Measurements from ENCODE around the gene DMXL1. TPM values are rescaled to one million over a fixed set of nuclear protein-coding genes. Genes with fewer than 3 reads are reported as not detected.

DMXL1 gene
- total and polyA plus RNA-seq, 4 donors: 8.8 to 125 (median 27.0) TPM

- WGBS, 2 donors: 92 to 99% methylated on average over 2 of the region's 2 CpGs
- Histone ChIP-seq H3K4me3 (no peak overlapping the region), H3K4me1 (ENCODE audit: control insufficient read depth in 5 of 5, insufficient read depth in 5 of 5, low read length in 5 of 5) (no peaks in the 10 kb centered on the region), H3K9ac (ENCODE audit: insufficient read depth in 1 of 2, low read length in 2 of 2) (no peak overlapping the region), H3K27ac (ENCODE audit: low read depth in 1 of 2, low read length in 1 of 2) (no peak overlapping the region), H3K9me3 (ENCODE audit: control insufficient read depth in 4 of 4, insufficient read depth in 3 of 4, low read length in 3 of 4) (no peaks in the 10 kb centered on the region), H3K27me3 (ENCODE audit: control insufficient read depth in 3 of 3, insufficient read depth in 3 of 3, low read length in 2 of 3) (no peaks in the 10 kb centered on the region), H3K36me3 (ENCODE audit: control insufficient read depth in 4 of 4, insufficient read depth in 4 of 4, low read length in 4 of 4) (no peaks in the 10 kb centered on the region)
- ATAC-seq (ENCODE audit: insufficient read depth, low FRiP score) (no peak), DNase-seq (no peak)
- TF ChIP-seq CTCF (IDR thresholded peaks at IDR 0.05; ENCODE audit: control extremely low read depth, extremely low read depth): no peak
Measured at GRCh38 chr5:119054101-119054500, 16.8 kb upstream of the DMXL1 start.

- ATAC-seq (ENCODE audit: insufficient read depth, low FRiP score) (no peak), DNase-seq (no peak)
- H3K27ac ChIP-seq (ENCODE audit: low read depth in 1 of 2, low read length in 1 of 2): no peak overlapping the region
- H3K4me1 ChIP-seq (ENCODE audit: control insufficient read depth in 5 of 5, insufficient read depth in 5 of 5, low read length in 5 of 5): no peaks in the 10 kb centered on the region
- no peaks in the 10 kb centered on the region for H3K9me3 ChIP-seq (ENCODE audit: control insufficient read depth in 4 of 4, insufficient read depth in 3 of 4, low read length in 3 of 4)
- no peak overlapping the region for H3K4me3 ChIP-seq
- 52 to 62% methylated on average over 2 of the region's 2 CpGs for WGBS, 2 donors
- TF ChIP-seq CTCF (IDR thresholded peaks at IDR 0.05; ENCODE audit: control extremely low read depth, extremely low read depth): no peak
- H3K27me3 ChIP-seq (ENCODE audit: control insufficient read depth in 3 of 3, insufficient read depth in 3 of 3, low read length in 2 of 3): no peaks in the 10 kb centered on the region
- no peak overlapping the region for H3K9ac ChIP-seq (ENCODE audit: insufficient read depth in 1 of 2, low read length in 2 of 2)
- no peaks in the 10 kb centered on the region for H3K36me3 ChIP-seq (ENCODE audit: control insufficient read depth in 4 of 4, insufficient read depth in 4 of 4, low read length in 4 of 4)
Measured at GRCh38 chr5:119055294-119055693, 15.6 kb upstream of the DMXL1 start.

GRCh38 chr5:119058979-119059529 is 11.8 kb upstream of the DMXL1 start:
- DNase-seq: no peak
- Histone ChIP-seq H3K36me3 (ENCODE audit: control insufficient read depth in 4 of 4, insufficient read depth in 4 of 4, low read length in 4 of 4) (no peaks in the 10 kb centered on the region), H3K27me3 (ENCODE audit: control insufficient read depth in 3 of 3, insufficient read depth in 3 of 3, low read length in 2 of 3) (no peaks in the 10 kb centered on the region), H3K4me1 (ENCODE audit: control insufficient read depth in 5 of 5, insufficient read depth in 5 of 5, low read length in 5 of 5) (no peaks in the 10 kb centered on the region), H3K4me3 (no peak overlapping the region), H3K9me3 (ENCODE audit: control insufficient read depth in 4 of 4, insufficient read depth in 3 of 4, low read length in 3 of 4) (no peaks in the 10 kb centered on the region), H3K9ac (ENCODE audit: insufficient read depth in 1 of 2, low read length in 2 of 2) (no peak overlapping the region), H3K27ac (ENCODE audit: low read depth in 1 of 2, low read length in 1 of 2) (no peak overlapping the region)
- no peak for ATAC-seq (ENCODE audit: insufficient read depth, low FRiP score)
- no peak for TF ChIP-seq CTCF (IDR thresholded peaks at IDR 0.05; ENCODE audit: control extremely low read depth, extremely low read depth)

GRCh38 chr5:119059740-119060255 is 11.1 kb upstream of the DMXL1 start:
- ATAC-seq (ENCODE audit: insufficient read depth, low FRiP score): no peak
- no peaks in the 10 kb centered on the region for H3K4me1 ChIP-seq (ENCODE audit: control insufficient read depth in 5 of 5, insufficient read depth in 5 of 5, low read length in 5 of 5)
- TF ChIP-seq CTCF (IDR thresholded peaks at IDR 0.05; ENCODE audit: control extremely low read depth, extremely low read depth): no peak

More at GRCh38 chr5:119059740-119060255, 11.1 kb upstream of the DMXL1 start:
- no peaks in the 10 kb centered on the region for H3K9me3 ChIP-seq (ENCODE audit: control insufficient read depth in 4 of 4, insufficient read depth in 3 of 4, low read length in 3 of 4)
- no peak overlapping the region for H3K9ac ChIP-seq (ENCODE audit: insufficient read depth in 1 of 2, low read length in 2 of 2)
- no peak overlapping the region for H3K4me3 ChIP-seq
- DNase-seq: no peak
- no peaks in the 10 kb centered on the region for H3K36me3 ChIP-seq (ENCODE audit: control insufficient read depth in 4 of 4, insufficient read depth in 4 of 4, low read length in 4 of 4)
- H3K27me3 ChIP-seq (ENCODE audit: control insufficient read depth in 3 of 3, insufficient read depth in 3 of 3, low read length in 2 of 3): no peaks in the 10 kb centered on the region
- no peak overlapping the region for H3K27ac ChIP-seq (ENCODE audit: low read depth in 1 of 2, low read length in 1 of 2)
